MM.1S (cell line): Measurements from ENCODE around the gene NXN.

ENCODE experiments used
- DNase-seq: peaks from one replicate; pipeline ENCODE4 v3.0.0-alpha.2; 2015
- H2AFZ ChIP-seq: fragments of 300-600 bp; sonication (generic); 2 replicates; pipeline ENCODE4 v1.6.0; 2016; ENCODE audit warnings: antibody characterized with exemption, low read length
- H3F3A ChIP-seq: fragments of 300-600 bp; sonication (generic); 2 replicates; pipeline ENCODE4 v1.6.1; 2016; ENCODE audit warnings: mild to moderate bottlenecking, antibody characterized with exemption, low read length, moderate library complexity, mixed read lengths; ENCODE audit not compliant: insufficient read depth
- H3K27ac ChIP-seq: fragments of 300-600 bp; sonication (generic); 2 replicates; pipeline ENCODE4 v1.5.1; 2016; ENCODE audit warnings: mild to moderate bottlenecking, low read length
- H3K27me3 ChIP-seq: fragments of 300-600 bp; sonication (generic); replicated peaks from 2 replicates; pipeline ENCODE4 v1.6.0; 2016; ENCODE audit warnings: low read length; ENCODE audit not compliant: insufficient read depth
- H3K36me3 ChIP-seq: fragments of 300-600 bp; sonication (generic); replicated peaks from 2 replicates; pipeline ENCODE4 v1.6.1; 2016; ENCODE audit warnings: mild to moderate bottlenecking, low read length, mixed read lengths; ENCODE audit not compliant: insufficient read depth
- H3K4me1 ChIP-seq: fragments of 300-600 bp; sonication (generic); 2 replicates; pipeline ENCODE4 v1.6.1; 2016; ENCODE audit warnings: low read length, mixed read lengths
- H3K4me2 ChIP-seq: fragments of 300-600 bp; sonication (generic); 2 replicates; pipeline ENCODE4 v1.6.0; 2016; ENCODE audit warnings: low read depth, low read length
- H3K4me3 ChIP-seq: fragments of 300-600 bp; sonication (generic); 2 replicates; pipeline ENCODE4 v1.5.1; 2016; ENCODE audit warnings: low read length, mixed read lengths
- H3K79me2 ChIP-seq: fragments of 300-600 bp; sonication (generic); 2 replicates; pipeline ENCODE4 v1.6.1; 2016; ENCODE audit warnings: mixed run types, low read length, mixed read lengths
- H3K9ac ChIP-seq: fragments of 300-600 bp; sonication (generic); 2 replicates; pipeline ENCODE4 v1.6.1; 2016; ENCODE audit warnings: low read length, mixed read lengths
- H3K9me2 ChIP-seq: fragments of 300-600 bp; sonication (generic); replicated peaks from 2 replicates; pipeline ENCODE4 v1.6.1; 2016; ENCODE audit warnings: mild to moderate bottlenecking, low read length, mixed read lengths; ENCODE audit not compliant: insufficient read depth
- H3K9me3 ChIP-seq: fragments of 300-600 bp; sonication (generic); replicated peaks from 2 replicates; pipeline ENCODE4 v1.6.1; 2016; ENCODE audit warnings: mild to moderate bottlenecking, low read length, mixed read lengths; ENCODE audit not compliant: insufficient read depth
- H4K20me1 ChIP-seq: fragments of 300-600 bp; sonication (generic); 2 replicates; pipeline ENCODE4 v1.6.1; 2016; ENCODE audit warnings: mild to moderate bottlenecking, low read length, moderate library complexity, mixed read lengths; ENCODE audit not compliant: insufficient read depth
- CTCF ChIP-seq: fragments of 300-600 bp; sonication (generic); IDR thresholded peaks from 2 replicates; pipeline ENCODE4 v1.5.1; 2016; ENCODE audit warnings: antibody characterized with exemption, low read length, mixed read lengths
- EZH2 ChIP-seq: fragments of 300-600 bp; sonication (generic); optimal IDR thresholded peaks from 2 replicates; pipeline ENCODE3; 2017; ENCODE audit warnings: low read depth, mild to moderate bottlenecking, antibody characterized with exemption, low read length, mixed read lengths
- EZH2phosphoT487 ChIP-seq: fragments of 300-600 bp; sonication (generic); IDR thresholded peaks from 2 replicates; pipeline ENCODE4 v1.6.1; 2018; ENCODE audit warnings: antibody characterized with exemption, low read length

Gene NXN

GRCh38 chr17:901191-901950 lies 78.2 kb downstream of the NXN start:
- Histone ChIP-seq H2AFZ (no peak overlapping the region), H3K36me3 (no peaks in the 10 kb centered on the region), H3K9ac (no peak overlapping the region), H3K4me3 (no peak overlapping the region), H3K4me1 (no peaks in the 10 kb centered on the region), H3F3A (no peaks in the 10 kb centered on the region), H3K9me3 (no peaks in the 10 kb centered on the region), H3K4me2 (no peak overlapping the region), H3K27ac (no peak overlapping the region), H3K27me3 (peaks cover 94% of the 10 kb centered on the region), H3K79me2 (no peaks in the 10 kb centered on the region), H3K9me2 (no peaks in the 10 kb centered on the region), H4K20me1 (no peaks in the 10 kb centered on the region)
- no peak for DNase-seq
- TF ChIP-seq EZH2 (no peak), CTCF (no peak), EZH2phosphoT487 (no peak)

GRCh38 chr17:900336-900934 lies 79.1 kb downstream of the NXN start:
- DNase-seq: no peak
- Histone ChIP-seq H3K79me2 (no peaks in the 10 kb centered on the region), H2AFZ (no peak overlapping the region), H3K27me3 (peaks cover 92% of the 10 kb centered on the region), H3K4me2 (no peak overlapping the region), H3K9ac (no peak overlapping the region), H3K4me1 (no peaks in the 10 kb centered on the region), H3F3A (no peaks in the 10 kb centered on the region), H3K9me3 (no peaks in the 10 kb centered on the region), H4K20me1 (no peaks in the 10 kb centered on the region), H3K36me3 (no peaks in the 10 kb centered on the region), H3K4me3 (no peak overlapping the region), H3K27ac (no peak overlapping the region), H3K9me2 (no peaks in the 10 kb centered on the region)
- no peak for TF ChIP-seq CTCF
- TF ChIP-seq EZH2: peak; percentile 5

GRCh38 chr17:897970-898619 lies 81.5 kb downstream of the NXN start:
- Histone ChIP-seq H2AFZ (no peak overlapping the region), H3K4me1 (no peaks in the 10 kb centered on the region), H3K27ac (no peak overlapping the region), H3K4me3 (no peak overlapping the region), H3F3A (no peaks in the 10 kb centered on the region), H3K4me2 (no peak overlapping the region), H4K20me1 (no peaks in the 10 kb centered on the region), H3K79me2 (no peaks in the 10 kb centered on the region), H3K9me2 (no peaks in the 10 kb centered on the region), H3K36me3 (no peaks in the 10 kb centered on the region), H3K27me3 (peaks cover 80% of the 10 kb centered on the region), H3K9ac (no peak overlapping the region), H3K9me3 (no peaks in the 10 kb centered on the region)
- TF ChIP-seq CTCF (no peak), EZH2 (no peak), EZH2phosphoT487 (no peak)
- DNase-seq: no peak
